ENCODE measurements around the gene SHBG.
"Not testable (repeated sequence)": the region's sequence is repeated elsewhere in the genome, so short reads cannot be mapped to it uniquely, and the experiment has no call there.

SHBG gene

GRCh38 chr17:7612294-7612640 is 17.7 kb upstream of the SHBG start:
- DNase-seq, result no peak

- no peak for DNase-seq
Measured at GRCh38 chr17:7613769-7614424, 16.0 kb upstream of the SHBG start.

- peak; percentile 100 for DNase-seq
Measured at GRCh38 chr17:7614425-7615264, 15.3 kb upstream of the SHBG start, which contains the start of gene FXR2. FXR2 (minus strand) TSS chr17:7614897; CDS start chr17:7614532, 365 bp downstream.

GRCh38 chr17:7615265-7615747 is 14.6 kb upstream of the SHBG start:
- no peak for DNase-seq

- DNase-seq, result no peak
Measured at GRCh38 chr17:7618608-7619007, 11.3 kb upstream of the SHBG start.

- DNase-seq, result no peak
Measured at GRCh38 chr17:7620835-7621234, 9.1 kb upstream of the SHBG start.

GRCh38 chr17:7623661-7624060 is 6.3 kb upstream of the SHBG start:
- no peak for DNase-seq

- DNase-seq, result not testable (repeated sequence)
Measured at GRCh38 chr17:7625749-7626148, 4.2 kb upstream of the SHBG start.

GRCh38 chr17:7626307-7626706 is 3.6 kb upstream of the SHBG start:
- DNase-seq, result peak; percentile 41

GRCh38 chr17:7626956-7627249 is 3.0 kb upstream of the SHBG start:
- DNase-seq, result no peak

GRCh38 chr17:7627250-7628121 is 2.4 kb upstream of the SHBG start, which contains the start of gene SAT2:
SAT2 (minus strand) TSS chr17:7627821; CDS start chr17:7627635, 186 bp downstream.
- peak; percentile 97 for DNase-seq

- no peak for DNase-seq
Measured at GRCh38 chr17:7631398-7632380, 1.8 kb downstream of the SHBG start.

GRCh38 chr17:7632492-7632894 is 2.6 kb downstream of the SHBG start:
- DNase-seq, result no peak

- no peak for DNase-seq
Measured at GRCh38 chr17:7633093-7633492, 3.2 kb downstream of the SHBG start.

- DNase-seq, result peak; percentile 78
Measured at GRCh38 chr17:7634384-7634783, 4.4 kb downstream of the SHBG start.

- DNase-seq, result no peak
Measured at GRCh38 chr17:7636163-7636562, 6.2 kb downstream of the SHBG start.

GRCh38 chr17:7640783-7641182 is 10.8 kb downstream of the SHBG start:
- DNase-seq, result no peak

- not testable (repeated sequence) for DNase-seq
Measured at GRCh38 chr17:7641635-7642034, 11.7 kb downstream of the SHBG start.

GRCh38 chr17:7644775-7645174 is 14.8 kb downstream of the SHBG start:
- no peak for DNase-seq

- DNase-seq, result no peak
Measured at GRCh38 chr17:7646457-7646856, 16.5 kb downstream of the SHBG start.

- DNase-seq, result no peak
Measured at GRCh38 chr17:7647018-7647417, 17.1 kb downstream of the SHBG start.

- DNase-seq, result peak; percentile 86
Measured at GRCh38 chr17:7650509-7651096, 20.7 kb downstream of the SHBG start, which contains the start of gene ATP1B2. ATP1B2 (plus strand) TSS chr17:7650926; CDS start chr17:7651519, 593 bp downstream.
